HepG2 (cell line): ENCODE results near the gene RAB42. TPM values are rescaled to one million over a fixed set of nuclear protein-coding genes. Genes with fewer than 3 reads are reported as not detected.

Experiments
- IKZF1 ChIP-seq: fragments of 450-650 bp; IDR thresholded peaks from 2 replicates; pipeline ENCODE4 v1.7.1; 2016
- MLLT10 ChIP-seq: sonication (generic); formaldehyde crosslinking; IDR thresholded peaks from 2 replicates; pipeline ENCODE4 v1.4.0; 2020; ENCODE audit warnings: missing genetic modification reagents
- MTA3 ChIP-seq: sonication (generic); formaldehyde crosslinking; IDR thresholded peaks from 2 replicates; pipeline ENCODE4 v1.4.0; 2020; ENCODE audit warnings: missing genetic modification reagents
- RXRA ChIP-seq: sonication (generic); formaldehyde crosslinking; IDR thresholded peaks from 2 replicates; pipeline ENCODE4 v1.5.1; 2020; ENCODE audit warnings: missing genetic modification reagents
- THYN1 ChIP-seq: sonication (generic); formaldehyde crosslinking; IDR thresholded peaks from 2 replicates; pipeline ENCODE4 v1.8.1; 2023; ENCODE audit warnings: low read depth, mild to moderate bottlenecking, moderate library complexity, missing genetic modification reagents, borderline replicate concordance
- TRIM24 ChIP-seq: sonication (generic); formaldehyde crosslinking; IDR thresholded peaks from 2 replicates; pipeline ENCODE4 v1.8.0; 2022; ENCODE audit warnings: mild to moderate bottlenecking, missing genetic modification reagents
- ZNF136 ChIP-seq: sonication (generic); formaldehyde crosslinking; IDR thresholded peaks from 2 replicates; pipeline ENCODE4 v1.8.1; 2022; ENCODE audit warnings: low read depth, mild to moderate bottlenecking, moderate library complexity, missing genetic modification reagents
- ZNF33B ChIP-seq: sonication (generic); formaldehyde crosslinking; IDR thresholded peaks from 2 replicates; pipeline ENCODE4 v1.5.1; 2020; ENCODE audit warnings: mild to moderate bottlenecking, missing genetic modification reagents
- ZNF616 ChIP-seq: sonication (generic); formaldehyde crosslinking; IDR thresholded peaks from 2 replicates; pipeline ENCODE4 v1.5.0; 2020; ENCODE audit warnings: low read depth, mild to moderate bottlenecking, missing genetic modification reagents
- ZNF644 ChIP-seq: IDR thresholded peaks from 2 replicates; pipeline ENCODE4 v1.6.1; 2016; ENCODE audit warnings: low read depth
- polyA plus RNA-seq, 8 experiments: library from polyadenylated mRNA; depleted of rRNA in 3 of 8; stranded (reverse) in 7 of 8; unstranded in 1 of 8; fragments of >200 nt; fragmentation: Illumina TruSeq in 4 of 8; extraction: Trizol in 4 of 8; gene quantifications; 2 replicates each; pipeline versions ENCODE4 v1.2.1 to v1.2.3, GENCODE V29; 2011 to 2016; ENCODE audit warnings: low read depth in 4 of 8, missing spikeins in 1 of 8, mixed read lengths in 1 of 8; ENCODE audit not compliant: insufficient read depth in 1 of 8
- total RNA-seq, 5 experiments: library from RNA; depleted of rRNA; stranded (reverse); fragments of >200 nt; fragmentation: Illumina TruSeq; extraction: Trizol; gene quantifications; 2 replicates each; pipeline ENCODE4 v1.2.3, GENCODE V29; 2016; ENCODE audit warnings: low read depth in 1 of 5
- TF ChIP-seq, protein P1 (sequence below): sonication (generic); formaldehyde crosslinking; IDR thresholded peaks from 2 replicates; pipeline ENCODE4 v1.5.0; 2020; ENCODE audit warnings: missing genetic modification reagents, mild to moderate bottlenecking, borderline replicate concordance
- TF ChIP-seq, protein P2 (sequence below): sonication (generic); formaldehyde crosslinking; IDR thresholded peaks from one replicate; pipeline ENCODE4 v1.5.1; 2020; ENCODE audit warnings: mild to moderate bottlenecking, missing genetic modification reagents; ENCODE audit errors: not compliant biosample characterization
- TF ChIP-seq, protein P3 (sequence below): sonication (generic); formaldehyde crosslinking; IDR thresholded peaks from 2 replicates; pipeline ENCODE4 v1.8.1; 2023; ENCODE audit warnings: mild to moderate bottlenecking, missing genetic modification reagents
- TF ChIP-seq, protein P4 (sequence below): IDR thresholded peaks from 2 replicates; pipeline ENCODE4 v1.4.0; 2020; ENCODE audit warnings: mild to moderate bottlenecking, missing genetic modification reagents

Gene RAB42
- total and polyA plus RNA-seq, 2 of the 13 experiments (the other 11 are each of a cell fraction or from before 2014, with no cell fraction given), result 10.4 to 166 TPM

DNA sequence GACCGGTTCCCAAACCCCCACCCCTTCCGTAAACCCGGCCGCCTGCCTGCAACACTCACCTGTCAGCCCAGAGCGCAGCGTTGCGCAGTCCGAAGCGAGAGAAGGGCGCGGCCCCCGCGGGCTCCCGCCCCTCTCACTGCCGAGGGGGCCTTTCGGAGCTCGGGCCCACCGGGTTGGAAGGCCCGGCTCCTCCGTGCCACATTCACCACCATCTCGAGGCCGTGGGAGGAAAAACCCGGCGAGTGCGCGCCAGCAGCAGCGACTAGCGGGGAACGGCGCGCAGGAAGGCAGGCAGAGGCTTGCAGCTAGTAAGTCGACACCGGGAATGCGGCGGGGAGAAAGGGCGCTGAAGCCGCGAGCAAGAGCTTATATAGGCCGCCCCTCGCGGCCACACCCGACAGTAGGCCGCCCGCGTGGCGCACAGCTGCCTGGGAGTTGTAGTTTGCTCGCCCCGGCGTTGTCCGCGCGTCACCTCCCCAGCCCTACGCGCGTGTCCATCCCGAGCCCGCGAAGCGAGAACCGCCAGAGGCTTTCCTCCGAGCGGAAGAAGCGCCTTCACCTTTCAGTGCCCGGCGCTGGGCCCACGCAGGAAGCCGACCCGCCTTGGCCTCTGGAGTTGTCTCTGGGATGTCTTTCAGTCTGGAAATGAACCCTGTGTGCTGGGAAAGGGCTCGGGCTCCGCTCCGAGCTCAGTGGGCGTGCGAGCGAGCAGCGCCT is 10.4 kb upstream of the RAB42 start (continued):
- TF ChIP-seq ZNF616 (CRISPR knock-in tag) (peak; percentile 73; the same call in 1 of the 2 replicates), ZNF33B (CRISPR knock-in tag) (peak; percentile 87; the same call in 1 of the 2 replicates), ZNF136 (0 out of 2 replicates have a peak, but pooled peaks have one; percentile 72), MTA3 (CRISPR knock-in tag) (no peak), ZNF644 (CRISPR knock-in tag) (no peak), TRIM24 (CRISPR knock-in tag) (no peak), RXRA (CRISPR knock-in tag) (peak; percentile 83), MLLT10 (CRISPR knock-in tag) (no peak), THYN1 (CRISPR knock-in tag) (no peak), IKZF1 (no peak)
- TF ChIP-seq, protein P1, sequence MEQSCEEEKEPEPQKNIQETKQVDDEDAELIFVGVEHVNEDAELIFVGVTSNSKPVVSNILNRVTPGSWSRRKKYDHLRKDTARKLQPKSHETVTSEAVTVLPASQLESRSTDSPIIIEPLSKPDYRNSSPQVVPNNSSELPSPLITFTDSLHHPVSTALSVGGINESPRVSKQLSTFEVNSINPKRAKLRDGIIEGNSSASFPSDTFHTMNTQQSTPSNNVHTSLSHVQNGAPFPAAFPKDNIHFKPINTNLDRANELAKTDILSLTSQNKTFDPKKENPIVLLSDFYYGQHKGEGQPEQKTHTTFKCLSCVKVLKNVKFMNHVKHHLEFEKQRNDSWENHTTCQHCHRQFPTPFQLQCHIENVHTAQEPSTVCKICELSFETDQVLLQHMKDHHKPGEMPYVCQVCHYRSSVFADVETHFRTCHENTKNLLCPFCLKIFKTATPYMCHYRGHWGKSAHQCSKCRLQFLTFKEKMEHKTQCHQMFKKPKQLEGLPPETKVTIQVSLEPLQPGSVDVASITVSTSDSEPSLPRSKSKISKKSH (CRISPR knock-in tag), result peak; percentile 94; the same call in 1 of the 2 replicates
- TF ChIP-seq, protein P2, sequence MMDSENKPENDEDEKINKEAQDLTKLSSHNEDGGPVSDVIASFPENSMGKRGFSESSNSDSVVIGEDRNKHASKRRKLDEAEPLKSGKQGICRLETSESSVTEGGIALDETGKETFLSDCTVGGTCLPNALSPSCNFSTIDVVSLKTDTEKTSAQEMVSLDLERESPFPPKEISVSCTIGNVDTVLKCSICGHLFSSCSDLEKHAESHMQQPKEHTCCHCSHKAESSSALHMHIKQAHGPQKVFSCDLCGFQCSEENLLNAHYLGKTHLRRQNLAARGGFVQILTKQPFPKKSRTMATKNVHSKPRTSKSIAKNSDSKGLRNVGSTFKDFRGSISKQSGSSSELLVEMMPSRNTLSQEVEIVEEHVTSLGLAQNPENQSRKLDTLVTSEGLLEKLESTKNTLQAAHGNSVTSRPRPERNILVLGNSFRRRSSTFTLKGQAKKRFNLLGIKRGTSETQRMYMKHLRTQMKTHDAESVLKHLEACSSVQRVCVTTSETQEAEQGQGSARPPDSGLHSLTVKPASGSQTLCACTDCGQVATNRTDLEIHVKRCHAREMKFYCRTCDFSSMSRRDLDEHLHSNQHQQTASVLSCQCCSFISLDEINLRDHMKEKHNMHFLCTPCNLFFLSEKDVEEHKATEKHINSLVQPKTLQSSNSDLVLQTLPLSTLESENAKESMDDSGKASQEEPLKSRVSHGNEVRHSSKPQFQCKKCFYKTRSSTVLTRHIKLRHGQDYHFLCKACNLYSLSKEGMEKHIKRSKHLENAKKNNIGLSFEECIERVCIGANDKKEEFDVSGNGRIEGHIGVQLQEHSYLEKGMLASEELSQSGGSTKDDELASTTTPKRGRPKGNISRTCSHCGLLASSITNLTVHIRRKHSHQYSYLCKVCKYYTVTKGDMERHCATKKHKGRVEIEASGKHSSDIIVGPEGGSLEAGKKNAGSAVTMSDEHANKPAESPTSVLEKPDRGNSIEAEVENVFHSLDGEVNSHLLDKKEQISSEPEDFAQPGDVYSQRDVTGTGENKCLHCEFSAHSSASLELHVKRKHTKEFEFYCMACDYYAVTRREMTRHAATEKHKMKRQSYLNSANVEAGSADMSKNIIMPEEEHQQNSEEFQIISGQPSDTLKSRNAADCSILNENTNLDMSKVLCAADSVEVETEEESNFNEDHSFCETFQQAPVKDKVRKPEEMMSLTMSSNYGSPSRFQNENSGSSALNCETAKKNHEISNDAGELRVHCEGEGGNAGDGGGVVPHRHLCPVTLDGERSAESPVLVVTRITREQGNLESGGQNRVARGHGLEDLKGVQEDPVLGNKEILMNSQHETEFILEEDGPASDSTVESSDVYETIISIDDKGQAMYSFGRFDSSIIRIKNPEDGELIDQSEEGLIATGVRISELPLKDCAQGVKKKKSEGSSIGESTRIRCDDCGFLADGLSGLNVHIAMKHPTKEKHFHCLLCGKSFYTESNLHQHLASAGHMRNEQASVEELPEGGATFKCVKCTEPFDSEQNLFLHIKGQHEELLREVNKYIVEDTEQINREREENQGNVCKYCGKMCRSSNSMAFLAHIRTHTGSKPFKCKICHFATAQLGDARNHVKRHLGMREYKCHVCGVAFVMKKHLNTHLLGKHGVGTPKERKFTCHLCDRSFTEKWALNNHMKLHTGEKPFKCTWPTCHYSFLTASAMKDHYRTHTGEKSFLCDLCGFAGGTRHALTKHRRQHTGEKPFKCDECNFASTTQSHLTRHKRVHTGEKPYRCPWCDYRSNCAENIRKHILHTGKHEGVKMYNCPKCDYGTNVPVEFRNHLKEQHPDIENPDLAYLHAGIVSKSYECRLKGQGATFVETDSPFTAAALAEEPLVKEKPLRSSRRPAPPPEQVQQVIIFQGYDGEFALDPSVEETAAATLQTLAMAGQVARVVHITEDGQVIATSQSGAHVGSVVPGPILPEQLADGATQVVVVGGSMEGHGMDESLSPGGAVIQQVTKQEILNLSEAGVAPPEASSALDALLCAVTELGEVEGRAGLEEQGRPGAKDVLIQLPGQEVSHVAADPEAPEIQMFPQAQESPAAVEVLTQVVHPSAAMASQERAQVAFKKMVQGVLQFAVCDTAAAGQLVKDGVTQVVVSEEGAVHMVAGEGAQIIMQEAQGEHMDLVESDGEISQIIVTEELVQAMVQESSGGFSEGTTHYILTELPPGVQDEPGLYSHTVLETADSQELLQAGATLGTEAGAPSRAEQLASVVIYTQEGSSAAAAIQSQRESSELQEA (CRISPR knock-in tag), result peak; percentile 91
- TF ChIP-seq, protein P3, sequence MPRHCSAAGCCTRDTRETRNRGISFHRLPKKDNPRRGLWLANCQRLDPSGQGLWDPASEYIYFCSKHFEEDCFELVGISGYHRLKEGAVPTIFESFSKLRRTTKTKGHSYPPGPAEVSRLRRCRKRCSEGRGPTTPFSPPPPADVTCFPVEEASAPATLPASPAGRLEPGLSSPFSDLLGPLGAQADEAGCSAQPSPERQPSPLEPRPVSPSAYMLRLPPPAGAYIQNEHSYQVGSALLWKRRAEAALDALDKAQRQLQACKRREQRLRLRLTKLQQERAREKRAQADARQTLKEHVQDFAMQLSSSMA (CRISPR knock-in tag), result peak; percentile 73; the same call in 1 of the 2 replicates
- TF ChIP-seq, protein P4, sequence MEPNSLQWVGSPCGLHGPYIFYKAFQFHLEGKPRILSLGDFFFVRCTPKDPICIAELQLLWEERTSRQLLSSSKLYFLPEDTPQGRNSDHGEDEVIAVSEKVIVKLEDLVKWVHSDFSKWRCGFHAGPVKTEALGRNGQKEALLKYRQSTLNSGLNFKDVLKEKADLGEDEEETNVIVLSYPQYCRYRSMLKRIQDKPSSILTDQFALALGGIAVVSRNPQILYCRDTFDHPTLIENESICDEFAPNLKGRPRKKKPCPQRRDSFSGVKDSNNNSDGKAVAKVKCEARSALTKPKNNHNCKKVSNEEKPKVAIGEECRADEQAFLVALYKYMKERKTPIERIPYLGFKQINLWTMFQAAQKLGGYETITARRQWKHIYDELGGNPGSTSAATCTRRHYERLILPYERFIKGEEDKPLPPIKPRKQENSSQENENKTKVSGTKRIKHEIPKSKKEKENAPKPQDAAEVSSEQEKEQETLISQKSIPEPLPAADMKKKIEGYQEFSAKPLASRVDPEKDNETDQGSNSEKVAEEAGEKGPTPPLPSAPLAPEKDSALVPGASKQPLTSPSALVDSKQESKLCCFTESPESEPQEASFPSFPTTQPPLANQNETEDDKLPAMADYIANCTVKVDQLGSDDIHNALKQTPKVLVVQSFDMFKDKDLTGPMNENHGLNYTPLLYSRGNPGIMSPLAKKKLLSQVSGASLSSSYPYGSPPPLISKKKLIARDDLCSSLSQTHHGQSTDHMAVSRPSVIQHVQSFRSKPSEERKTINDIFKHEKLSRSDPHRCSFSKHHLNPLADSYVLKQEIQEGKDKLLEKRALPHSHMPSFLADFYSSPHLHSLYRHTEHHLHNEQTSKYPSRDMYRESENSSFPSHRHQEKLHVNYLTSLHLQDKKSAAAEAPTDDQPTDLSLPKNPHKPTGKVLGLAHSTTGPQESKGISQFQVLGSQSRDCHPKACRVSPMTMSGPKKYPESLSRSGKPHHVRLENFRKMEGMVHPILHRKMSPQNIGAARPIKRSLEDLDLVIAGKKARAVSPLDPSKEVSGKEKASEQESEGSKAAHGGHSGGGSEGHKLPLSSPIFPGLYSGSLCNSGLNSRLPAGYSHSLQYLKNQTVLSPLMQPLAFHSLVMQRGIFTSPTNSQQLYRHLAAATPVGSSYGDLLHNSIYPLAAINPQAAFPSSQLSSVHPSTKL, result peak; percentile 39; the same call in 1 of the 2 replicates
